Stimulated activated CD8-positive, alpha-beta memory T cell treated with anti-CD3 and anti-CD28 coated beads, Interleukin-7, amount 100 ng/mL, for 48 hours (primary cell): ENCODE measurements around the gene GOLGA8A.
"Not testable (repeated sequence)": the region's sequence is repeated elsewhere in the genome, so short reads cannot be mapped to it uniquely, and the experiment has no call there.

Experiments used
- DNase-seq, 2 donors: peaks; one replicate each; pipeline ENCODE4 v3.0.0-alpha.2; 2020; ENCODE audit warnings: low read depth in 1 of 2; ENCODE audit errors: extremely low read depth in 1 of 2

GOLGA8A gene

DNA sequence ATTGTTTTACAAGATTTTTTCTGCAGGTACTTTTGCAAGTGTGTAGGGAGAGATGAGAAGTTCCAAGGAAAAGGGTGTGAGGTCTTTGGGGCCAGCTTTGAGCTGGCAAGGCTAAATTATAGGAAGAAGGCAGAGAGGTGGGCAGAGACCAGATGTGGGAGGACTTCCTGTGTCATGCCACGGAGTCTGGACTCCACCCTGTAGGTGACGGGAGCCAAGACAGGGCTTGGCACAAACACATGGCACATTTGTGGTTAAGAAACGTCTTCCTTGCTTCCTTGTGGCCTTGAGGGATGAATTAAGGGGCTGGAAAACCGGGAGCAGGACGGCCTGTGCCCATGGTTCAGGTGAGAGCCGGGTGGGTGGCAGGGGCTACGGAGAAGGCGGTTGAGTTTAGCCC lies 19.2 kb downstream of the GOLGA8A start:
- DNase-seq = not testable (repeated sequence)

DNA sequence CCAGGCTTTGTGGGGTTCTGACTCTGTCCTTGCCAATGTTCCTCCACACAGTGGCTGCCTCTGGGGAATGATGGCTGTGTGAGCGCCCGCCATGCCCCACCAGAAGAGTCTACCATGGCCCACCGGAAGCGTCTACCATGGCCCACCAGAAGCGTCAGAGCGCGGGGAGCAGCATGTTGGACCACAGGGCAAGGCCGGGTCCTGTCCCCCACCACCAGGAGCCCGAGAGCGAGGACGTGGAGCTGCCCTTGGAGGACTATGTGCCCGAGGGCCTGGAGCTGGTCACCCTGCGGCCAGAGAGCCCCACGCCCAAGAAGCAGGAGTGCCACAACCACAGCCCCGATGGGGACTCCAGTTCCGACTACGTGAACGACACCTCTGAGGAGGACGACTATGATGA lies 28.1 kb downstream of the GOLGA8A start:
- DNase-seq = not testable (repeated sequence)

DNA sequence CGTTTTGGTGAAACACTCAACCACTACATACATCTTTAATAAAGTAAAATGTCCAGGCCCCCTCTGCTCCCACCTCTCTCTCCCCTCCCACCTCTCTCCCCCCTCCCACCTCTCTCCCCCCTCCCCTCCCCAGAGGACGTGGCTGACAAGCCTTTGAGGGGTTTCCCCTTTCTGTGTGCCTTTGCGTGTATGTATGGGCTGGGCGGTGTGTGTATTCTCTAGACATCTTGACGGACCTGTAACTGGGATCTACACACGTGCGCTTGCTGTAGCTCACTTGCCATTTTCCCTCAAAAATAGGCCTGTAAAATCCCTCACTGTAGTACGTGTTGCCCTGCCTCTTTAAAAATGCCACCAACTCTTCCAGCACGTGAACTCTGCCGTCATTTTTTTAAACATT lies 28.6 kb downstream of the GOLGA8A start:
- DNase-seq = not testable (repeated sequence)

DNA sequence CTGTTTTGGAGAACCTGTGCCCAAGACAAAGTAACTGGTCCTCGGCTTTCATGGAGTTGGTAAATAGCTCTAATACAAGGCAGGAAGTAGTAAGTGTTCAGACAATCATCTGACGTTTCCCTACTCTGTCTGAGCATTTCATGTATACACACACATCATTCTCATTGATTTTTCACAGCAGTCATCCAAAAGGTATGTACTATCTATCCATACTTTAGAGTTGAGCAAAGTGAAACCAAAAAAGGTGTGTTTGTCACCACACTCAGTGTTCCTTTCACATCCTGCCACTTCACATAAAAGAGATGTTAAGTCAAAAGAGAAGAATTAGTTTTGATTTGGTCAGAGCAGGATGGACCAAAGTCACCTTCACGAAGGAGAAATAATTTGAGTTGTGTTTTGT lies 33.7 kb downstream of the GOLGA8A start:
- DNase-seq = not testable (repeated sequence)

DNA sequence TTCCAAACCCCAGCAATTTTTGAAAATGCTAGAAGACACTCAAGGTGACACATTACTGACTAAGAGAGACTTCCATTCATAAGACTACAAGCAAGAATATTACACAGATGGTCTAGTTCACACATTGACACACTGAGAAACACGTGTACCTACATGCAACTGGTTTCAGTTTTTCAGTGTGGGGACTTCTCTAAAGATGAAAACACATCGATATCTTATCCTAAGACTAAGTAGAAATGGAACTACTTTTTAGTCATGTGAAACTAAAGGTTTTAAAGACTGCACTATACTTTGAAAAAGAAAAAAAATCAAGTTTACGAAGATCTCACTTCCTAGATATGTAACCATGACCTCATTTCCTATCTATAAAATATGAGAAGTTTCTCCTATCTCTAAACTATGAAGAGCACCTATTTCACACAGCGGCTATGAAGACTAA lies 34.4 kb downstream of the GOLGA8A start:
- not testable (repeated sequence) for DNase-seq

DNA sequence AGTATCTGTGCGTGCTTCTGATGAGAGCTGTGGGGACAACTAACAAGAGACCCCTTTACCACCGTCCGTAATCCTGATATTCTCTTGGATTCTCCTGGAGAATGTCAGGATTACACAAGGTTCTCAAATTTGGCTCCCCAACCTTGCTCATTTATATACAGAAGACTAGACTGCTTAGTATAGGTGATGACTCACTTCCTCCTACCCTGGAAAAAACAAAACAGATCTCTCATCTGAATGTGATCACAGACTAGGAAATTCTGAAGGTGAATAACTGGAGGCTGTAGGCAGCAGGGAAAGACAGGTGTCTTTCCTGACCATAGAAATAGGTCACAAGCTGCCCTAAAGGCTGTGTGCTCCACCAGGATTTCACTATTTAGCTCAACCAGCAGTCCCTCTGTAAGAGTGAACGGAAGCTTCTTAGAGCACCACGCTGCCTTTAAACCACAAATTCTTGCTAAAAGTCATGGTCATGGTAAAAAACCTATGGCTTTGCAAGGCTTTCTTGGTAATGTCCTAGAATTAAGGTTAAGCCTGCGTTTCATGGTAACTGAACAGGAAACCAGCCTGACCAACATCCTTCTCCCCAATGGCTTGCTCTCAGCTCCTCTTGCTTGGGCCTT lies 39.9 kb downstream of the GOLGA8A start:
- not testable (repeated sequence) for DNase-seq

DNA sequence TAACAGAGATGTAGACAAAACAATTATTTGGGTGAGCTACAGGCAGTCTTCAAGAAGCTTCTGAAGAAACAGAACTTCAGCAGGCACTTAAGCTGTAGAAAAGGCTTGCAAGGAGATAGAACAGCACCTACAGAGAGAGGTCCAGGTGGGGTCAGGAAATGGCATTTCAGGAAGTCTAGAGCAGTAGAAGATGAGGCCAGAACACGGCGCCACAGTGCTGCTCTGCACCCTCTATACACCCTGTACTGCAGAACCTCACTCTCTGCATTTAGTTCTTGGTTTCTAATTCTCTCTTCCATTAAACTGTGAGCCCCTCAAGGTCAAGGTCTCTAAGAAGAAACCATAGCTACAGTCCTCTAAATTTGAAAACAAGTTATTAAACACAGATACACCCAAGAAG lies 44.6 kb downstream of the GOLGA8A start:
- DNase-seq = not testable (repeated sequence)

DNA sequence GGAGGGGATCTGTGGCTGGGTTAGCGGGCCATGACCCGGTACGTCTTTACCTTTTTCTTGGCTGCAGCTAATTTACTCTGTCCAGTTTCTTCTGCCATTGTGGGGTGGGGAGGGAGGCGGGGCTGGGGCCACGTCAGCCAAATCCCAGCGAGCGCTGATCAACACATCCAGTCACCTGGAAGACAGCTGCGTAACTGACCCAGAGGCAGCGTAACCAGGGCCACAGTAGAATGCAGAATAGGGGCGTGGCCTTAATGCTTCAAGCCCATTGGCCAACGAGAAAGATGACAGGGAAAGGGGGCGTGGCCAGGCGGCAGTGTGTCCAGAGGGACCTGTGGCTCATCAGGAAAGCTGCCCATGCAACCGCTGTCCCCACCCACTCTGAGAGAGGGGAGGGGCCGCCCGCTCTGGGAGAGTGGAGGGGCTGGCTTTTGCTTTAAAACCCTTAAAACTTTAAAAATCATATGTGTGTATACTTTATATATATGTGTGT lies 48.0 kb downstream of the GOLGA8A start:
- not testable (repeated sequence) for DNase-seq
